HL-60/S4 treated with retinoic acid at 250 ng/mL for 4 days and 3 days (cell line): ENCODE measurements around the gene PHYHIPL.

Experiments
- in situ Hi-C: fragments of 300-500 bp; cut with MboI; formaldehyde crosslinking; loops from 2 replicates; pipeline ENCODE4 v1.7.0; 2022; ENCODE audit warnings: low sequenced_read_pairs

PHYHIPL gene

GRCh38 chr10:59252491-59252890 is 76.0 kb downstream of the PHYHIPL start:
- in situ Hi-C loops: no loop called here

DNA sequence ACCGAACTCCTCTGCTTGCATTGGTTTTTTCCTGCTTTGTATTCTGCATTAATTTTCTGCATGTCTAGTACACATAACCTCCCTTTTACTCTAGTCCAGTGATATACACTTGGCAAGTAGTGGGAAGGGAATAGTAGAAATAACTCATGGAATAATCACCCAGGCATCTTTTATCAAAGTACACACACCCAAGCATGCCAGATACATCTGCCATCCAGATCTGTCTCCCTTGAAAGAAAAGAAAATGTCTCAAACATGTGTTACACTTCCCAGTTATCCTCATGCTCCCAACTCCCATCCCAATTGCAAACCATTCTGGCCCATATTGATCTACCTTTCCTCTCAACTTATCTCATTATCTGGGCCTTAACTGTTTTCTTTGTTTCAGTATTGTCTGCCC is 79.0 kb downstream of the PHYHIPL start:
- in situ Hi-C loops: no loop called here

DNA sequence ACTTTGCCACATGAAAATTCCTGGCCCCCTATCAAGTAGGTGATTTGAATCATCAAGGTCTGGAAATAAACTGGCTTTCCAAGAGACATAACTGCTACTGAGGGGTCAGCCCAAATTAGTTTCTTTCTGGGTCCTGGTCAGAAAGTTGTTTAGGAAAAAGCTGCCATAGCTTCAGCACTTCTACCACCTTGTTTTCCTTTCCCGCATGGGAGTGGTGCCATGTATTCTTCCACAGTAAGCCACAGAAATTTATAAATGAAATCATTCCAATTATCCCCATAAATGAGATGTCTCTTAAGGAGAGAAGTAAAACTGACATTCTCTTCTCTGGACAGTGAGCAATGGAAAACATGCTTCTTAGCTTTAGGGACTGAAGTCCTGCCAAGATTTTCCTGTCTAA is 80.8 kb downstream of the PHYHIPL start:
- in situ Hi-C loops: no loop called here

DNA sequence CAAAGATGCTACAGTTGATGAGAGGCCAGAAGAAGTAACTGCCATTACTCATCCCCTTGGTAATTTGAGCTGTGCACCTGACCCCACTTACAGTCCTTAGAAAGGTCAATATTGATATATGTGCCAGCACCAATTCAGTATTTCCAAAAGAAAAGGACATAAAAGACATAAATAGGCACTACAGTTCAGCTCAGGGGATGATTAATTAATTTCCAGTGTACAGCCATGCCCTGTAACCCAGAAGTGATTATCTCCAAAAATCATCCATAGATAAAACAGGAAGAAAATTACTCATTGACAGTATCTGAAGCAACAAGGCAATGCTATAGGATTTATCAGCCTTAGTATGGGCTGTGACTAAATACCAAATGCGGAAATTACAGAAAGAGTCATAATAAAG is 82.4 kb downstream of the PHYHIPL start:
- in situ Hi-C loops: no loop called here

DNA sequence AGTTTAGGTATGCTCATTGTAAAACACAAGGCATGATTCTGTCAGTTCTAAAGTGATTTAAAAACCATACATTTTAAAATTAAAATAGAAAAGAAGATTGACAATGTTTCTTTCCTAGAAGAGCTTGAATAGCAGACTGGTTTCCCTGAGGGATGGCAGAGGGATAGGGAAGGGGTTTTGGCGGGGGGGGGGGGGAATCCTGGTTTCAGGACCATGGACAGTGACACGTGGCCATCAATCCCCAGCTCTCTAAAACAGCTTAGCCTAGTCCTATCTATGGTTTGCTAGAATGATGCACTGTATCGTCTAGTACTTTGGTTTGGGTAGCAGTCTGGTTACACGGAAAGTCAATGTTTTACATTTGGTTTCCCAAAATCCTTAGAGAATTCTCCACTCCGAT is 88.7 kb downstream of the PHYHIPL start:
- in situ Hi-C loops: no loop called here

- in situ Hi-C loops: no loop called here
These were observed 89.9 kb downstream of the PHYHIPL start for GRCh38 chr10:59266321-59266720.

- in situ Hi-C loops: no loop called here
These were observed 92.0 kb downstream of the PHYHIPL start for GRCh38 chr10:59268460-59268859.

GRCh38 chr10:59269651-59270050 is 93.2 kb downstream of the PHYHIPL start:
- in situ Hi-C loops: no loop called here

- in situ Hi-C loops: no loop called here
These were observed 94.0 kb downstream of the PHYHIPL start for GRCh38 chr10:59270492-59270891.

- in situ Hi-C loops: no loop called here
These were observed 94.7 kb downstream of the PHYHIPL start for GRCh38 chr10:59271160-59271559.

DNA sequence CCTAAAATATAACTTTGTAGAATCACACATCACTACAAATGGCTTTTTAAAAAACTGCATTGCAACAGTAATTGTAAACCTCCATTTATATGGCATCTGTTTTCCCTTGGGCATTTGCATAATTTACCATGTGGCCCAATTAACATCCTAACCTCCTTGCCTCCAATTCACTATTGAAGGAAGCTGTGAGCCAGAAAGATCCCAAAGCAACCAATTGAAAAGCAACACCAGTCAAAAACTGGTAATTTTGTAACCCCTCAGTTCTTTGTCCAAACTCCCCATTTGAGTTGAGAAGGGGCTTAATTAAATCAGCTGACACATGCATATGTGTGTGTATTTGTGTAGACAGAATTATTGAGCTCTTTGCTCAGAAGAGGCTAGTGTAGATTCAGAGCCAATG is 95.6 kb downstream of the PHYHIPL start:
- in situ Hi-C loops: no loop called here

DNA sequence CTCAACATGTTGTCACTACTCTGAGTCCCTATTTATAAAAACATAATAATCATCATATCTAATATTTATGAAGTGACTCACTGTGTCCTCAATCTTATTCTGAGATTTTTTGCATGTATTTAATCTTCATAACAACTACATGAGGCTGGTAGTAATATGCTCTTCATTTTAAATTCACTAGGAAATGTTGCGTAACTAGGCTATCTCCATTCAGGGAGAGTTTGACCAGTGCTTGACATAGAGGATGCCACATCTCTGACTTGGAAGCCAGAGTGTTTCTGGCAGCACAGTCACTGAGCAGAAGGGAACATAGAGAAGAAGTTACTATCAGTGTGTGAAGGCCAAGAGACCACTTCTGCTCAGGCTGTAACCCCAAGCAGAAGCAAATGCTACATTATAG is 97.0 kb downstream of the PHYHIPL start:
- in situ Hi-C loops: no loop called here

DNA sequence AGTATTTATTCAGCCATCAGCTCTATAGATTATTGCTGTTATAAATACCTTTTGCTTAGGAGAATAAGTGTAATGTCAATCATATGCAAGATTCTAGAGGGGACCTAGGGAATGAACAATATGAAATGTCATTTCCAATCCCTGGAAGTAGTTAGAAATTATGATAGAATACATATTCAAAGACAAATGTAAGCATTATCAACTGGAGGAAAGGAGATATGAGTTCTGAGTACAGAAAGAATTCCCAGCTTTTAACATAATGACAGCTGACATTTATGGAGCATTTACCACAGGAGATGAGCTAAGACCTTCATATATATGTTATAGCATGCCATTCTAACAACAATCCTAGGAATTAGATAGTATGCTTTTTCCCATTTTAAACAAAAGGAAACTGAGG is 99.7 kb downstream of the PHYHIPL start:
- in situ Hi-C loops: no loop called here

DNA sequence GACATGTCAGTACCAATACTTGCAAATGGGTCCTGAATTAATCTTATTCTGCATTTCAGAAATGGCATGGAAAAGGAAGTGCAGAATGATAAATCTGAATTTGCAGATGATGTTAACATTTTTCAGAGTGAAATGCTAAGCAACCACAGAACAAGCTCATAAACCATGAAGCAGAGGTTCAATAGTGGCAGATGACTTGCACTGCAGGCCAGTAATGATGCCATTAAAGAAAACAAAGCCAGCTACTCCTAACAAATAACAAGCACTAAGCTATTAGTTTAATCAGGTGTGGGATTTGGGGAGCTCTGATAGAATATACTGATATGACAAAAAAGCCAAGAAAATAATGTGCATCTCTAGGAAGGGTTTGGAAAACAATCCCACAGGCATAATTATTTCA is 100.5 kb downstream of the PHYHIPL start:
- in situ Hi-C loops: no loop called here

DNA sequence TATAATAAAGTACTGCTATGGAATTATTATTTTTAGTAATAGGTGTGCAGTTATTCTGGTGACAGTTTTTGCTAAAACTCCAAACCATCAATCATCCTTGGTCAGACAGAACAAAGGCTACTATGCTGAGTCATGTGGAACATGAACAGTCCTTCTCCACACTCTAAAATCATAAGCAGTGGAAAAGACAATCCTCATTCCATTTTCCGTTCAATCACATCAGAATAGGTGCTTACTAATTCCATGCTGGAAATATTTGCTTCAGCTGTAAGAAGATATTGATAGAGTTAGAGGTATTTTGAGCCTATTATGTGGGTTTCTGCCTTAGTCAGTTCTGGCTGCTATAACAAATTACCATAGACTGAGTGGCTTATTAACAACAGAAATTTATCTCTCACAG is 103.0 kb downstream of the PHYHIPL start:
- in situ Hi-C loops: no loop called here

DNA sequence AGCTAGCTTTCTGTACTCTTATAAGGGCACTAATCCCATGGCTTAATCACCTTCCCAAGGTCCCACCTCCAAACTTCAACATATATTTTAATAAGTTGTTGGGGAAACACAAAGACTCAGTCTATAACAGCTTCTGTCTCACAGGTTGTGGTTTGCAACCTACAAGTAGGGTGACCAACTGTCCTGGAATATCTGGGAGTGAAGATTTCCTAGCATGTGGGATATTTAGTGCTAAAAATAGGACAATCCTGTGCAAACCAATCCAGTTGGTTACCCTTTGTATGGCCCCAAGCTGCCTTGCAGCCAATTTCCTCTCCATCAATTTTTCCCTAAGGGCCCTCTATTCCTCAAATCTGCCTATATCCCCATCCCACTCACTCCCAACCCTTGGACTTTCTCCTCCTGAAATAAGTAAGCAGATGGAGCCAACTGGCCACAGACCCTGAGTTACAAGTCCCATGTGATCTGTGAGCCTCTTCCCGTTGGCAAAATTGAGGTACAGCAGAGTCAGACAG is 103.6 kb downstream of the PHYHIPL start:
- in situ Hi-C loops: no loop called here

DNA sequence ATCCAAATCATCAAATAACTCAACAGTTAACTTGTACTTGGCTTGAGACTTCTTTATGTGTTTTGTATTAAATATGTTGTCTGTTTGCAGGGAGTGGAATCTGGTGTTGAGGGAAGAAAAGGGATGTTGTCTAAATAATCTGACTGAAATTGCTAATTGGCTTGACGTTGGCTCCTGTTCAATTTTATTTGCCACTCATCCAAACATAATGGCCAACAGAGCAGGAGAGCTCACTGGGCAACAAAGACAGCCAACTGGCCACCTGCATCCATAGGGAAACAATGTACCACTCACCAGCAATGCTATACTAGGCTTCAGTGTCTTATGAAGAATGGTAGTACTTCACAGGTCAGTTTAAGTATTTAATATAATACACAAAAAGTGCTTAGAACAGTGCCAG is 105.4 kb downstream of the PHYHIPL start:
- in situ Hi-C loops: no loop called here

DNA sequence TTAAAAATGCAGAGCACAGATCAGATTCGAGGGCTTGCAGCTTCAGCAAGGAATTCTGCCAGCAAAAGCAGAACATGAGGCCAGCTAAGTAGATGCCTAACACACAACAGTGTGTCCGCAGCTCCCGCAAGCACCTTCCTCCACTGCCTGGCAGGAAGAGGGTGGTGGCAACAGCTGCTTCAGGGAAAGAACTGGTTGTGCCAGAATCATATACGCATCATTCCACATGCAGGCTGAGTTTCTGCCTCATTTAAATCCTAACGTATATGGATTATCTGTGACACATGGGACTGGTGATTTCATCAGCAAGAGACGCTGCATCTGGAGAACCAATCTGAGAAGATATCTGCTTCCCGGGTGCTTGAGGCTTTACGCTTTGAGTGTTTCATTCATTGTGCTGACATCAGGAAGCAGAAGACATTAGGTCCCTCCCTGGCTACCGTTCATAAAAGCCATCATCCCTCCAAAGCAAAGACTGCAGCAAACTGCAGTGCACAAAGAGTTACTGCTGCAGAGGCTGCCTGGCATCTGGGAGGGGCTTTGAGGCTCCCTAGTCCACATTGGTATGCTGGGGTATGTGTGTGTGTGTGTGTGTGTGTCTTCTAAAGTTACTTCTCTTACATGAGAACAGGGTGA is 107.1 kb downstream of the PHYHIPL start:
- in situ Hi-C loops: no loop called here

DNA sequence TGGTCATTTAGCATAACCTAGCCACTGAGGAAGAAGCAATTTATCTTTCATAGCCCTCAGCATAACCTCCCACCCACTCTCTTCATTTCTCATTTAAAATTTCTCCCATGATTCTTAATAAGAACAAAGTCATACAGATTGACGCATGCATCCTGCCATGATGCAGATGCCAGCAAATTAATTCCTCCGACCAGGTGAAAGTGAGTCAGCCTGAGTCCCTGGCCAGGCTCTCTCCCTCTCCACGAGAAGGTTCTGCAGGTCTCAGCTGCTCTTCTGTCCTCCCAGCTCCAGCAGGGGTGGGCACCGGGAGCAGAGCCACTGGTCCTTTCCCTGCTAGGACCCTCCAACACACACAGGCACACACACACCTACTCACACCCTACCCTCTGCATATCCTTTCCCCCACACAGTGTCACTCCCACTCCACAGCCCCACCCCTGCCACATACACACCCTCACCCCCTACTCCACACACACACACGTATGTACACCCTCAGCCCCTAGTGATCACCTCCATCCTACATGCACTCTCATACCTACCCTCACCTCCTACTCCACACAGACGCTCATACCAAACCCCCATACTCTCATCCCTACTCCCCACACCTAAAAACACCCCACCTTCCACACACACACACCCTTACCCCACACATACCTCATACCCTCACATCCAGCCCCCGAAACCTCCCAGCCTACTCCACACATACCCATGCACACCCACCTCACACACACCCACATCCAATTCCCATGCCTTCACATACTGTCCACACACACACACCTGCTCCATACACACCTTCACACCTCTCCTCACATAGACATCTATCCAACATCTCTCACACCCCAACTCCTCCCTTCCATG is 107.9 kb downstream of the PHYHIPL start:
- in situ Hi-C loops: no loop called here

- in situ Hi-C loops: no loop called here
These were observed 108.6 kb downstream of the PHYHIPL start for GRCh38 chr10:59285073-59285472.

DNA sequence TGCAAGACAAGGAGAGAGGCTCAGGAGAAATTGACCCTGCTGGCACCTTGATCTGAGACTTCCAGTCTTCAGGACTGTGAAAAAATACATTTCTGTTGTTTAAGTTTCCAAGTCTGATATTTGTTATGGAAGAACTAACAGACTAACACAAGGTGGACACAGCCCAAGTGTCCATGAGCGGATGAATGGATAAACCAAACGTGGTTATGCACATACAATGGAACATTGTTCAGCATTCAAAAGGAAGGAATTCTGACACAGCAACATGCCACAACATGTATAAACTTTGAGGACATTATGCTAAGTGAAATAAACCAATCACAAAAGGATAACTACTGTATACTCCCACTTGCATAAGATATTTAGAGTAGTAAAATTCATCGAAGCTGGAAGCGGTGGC is 109.4 kb downstream of the PHYHIPL start:
- in situ Hi-C loops: no loop called here

GRCh38 chr10:59287587-59288255 is 111.3 kb downstream of the PHYHIPL start:
- in situ Hi-C loops: no loop called here
